ENCODE measurements around the gene ADAP1.
A peak's percentile ranks its signal among the peaks of the same experiment; 100 is the strongest.

The ADAP1 gene

GRCh38 chr7:959271-959670 lies 4.8 kb upstream of the ADAP1 start:
- DNase-seq (ENCODE audit: low read depth): no peak
- no peak overlapping the region for H3K4me3 ChIP-seq (ENCODE audit: low read length)
- TF ChIP-seq CTCF (conservative IDR thresholded peaks at IDR 0.05; ENCODE audit: low read length): no peak

GRCh38 chr7:958221-959200 lies 4.0 kb upstream of the ADAP1 start:
- no peak for DNase-seq (ENCODE audit: low read depth)
- TF ChIP-seq CTCF (conservative IDR thresholded peaks at IDR 0.05; ENCODE audit: low read length): no peak

GRCh38 chr7:957418-958220 lies 3.1 kb upstream of the ADAP1 start:
- TF ChIP-seq CTCF (conservative IDR thresholded peaks at IDR 0.05; ENCODE audit: low read length): no peak
- DNase-seq (ENCODE audit: low read depth): no peak
- H3K4me3 ChIP-seq (ENCODE audit: low read length): no peak overlapping the region

More at GRCh38 chr7:958221-959200, 4.0 kb upstream of the ADAP1 start:
- no peak overlapping the region for H3K4me3 ChIP-seq (ENCODE audit: low read length)

GRCh38 chr7:956031-956430 lies 1.6 kb upstream of the ADAP1 start:
- DNase-seq (ENCODE audit: low read depth): no peak
- no peak for TF ChIP-seq CTCF (conservative IDR thresholded peaks at IDR 0.05; ENCODE audit: low read length)
- H3K4me3 ChIP-seq (ENCODE audit: low read length): no peak overlapping the region

GRCh38 chr7:953547-954327 lies 743 bp downstream of the ADAP1 start:
- TF ChIP-seq CTCF (conservative IDR thresholded peaks at IDR 0.05; ENCODE audit: low read length): no peak
- H3K4me3 ChIP-seq (ENCODE audit: low read length): peak overlapping the region; percentile 54
- DNase-seq (ENCODE audit: low read depth): peak; percentile 58

- TF ChIP-seq CTCF (conservative IDR thresholded peaks at IDR 0.05; ENCODE audit: low read length): no peak
- H3K4me3 ChIP-seq (ENCODE audit: low read length): peak overlapping the region; percentile 5; the same call in 1 of the 2 replicates
- no peak for DNase-seq (ENCODE audit: low read depth)
Observed at GRCh38 chr7:952548-953441, 1.7 kb downstream of the ADAP1 start.
